GM12878 (cell line): ENCODE results near the gene GON4L. TPM values are rescaled to one million over a fixed set of nuclear protein-coding genes. Genes with fewer than 3 reads are reported as not detected.

Experiments
- ASH2L ChIP-seq: fragments of 300-600, 200-600 bp; sonication (generic); IDR thresholded peaks from 2 replicates; pipeline ENCODE4 v1.6.1; 2017; ENCODE audit warnings: low read depth, mild to moderate bottlenecking, borderline replicate concordance
- CBFB ChIP-seq: IDR thresholded peaks from 2 replicates; pipeline ENCODE4 v1.6.1; 2016; ENCODE audit warnings: antibody characterized with exemption, low read depth
- CBX3 ChIP-seq: fragments of 200-600 bp; sonication (generic); IDR thresholded peaks from 2 replicates; pipeline ENCODE4 v1.6.1; 2016; ENCODE audit warnings: low read depth, borderline replicate concordance
- CEBPB ChIP-seq, 2 experiments: fragments of 150-350 bp in 1 of 2; IDR thresholded peaks; 2 replicates each; pipeline ENCODE4 v1.6.1; 2012 to 2014; ENCODE audit warnings: low read depth in 2 of 2, low read length in 2 of 2, borderline replicate concordance in 1 of 2, inconsistent platforms in 1 of 2
- CHD4 ChIP-seq: fragments of 200-600 bp; sonication (generic); IDR thresholded peaks from 2 replicates; pipeline ENCODE4 v1.6.1; 2016; ENCODE audit warnings: mild to moderate bottlenecking
- CREM ChIP-seq: IDR thresholded peaks from 2 replicates; pipeline ENCODE4 v1.6.1; 2014; ENCODE audit warnings: antibody characterized with exemption, low read depth
- EED ChIP-seq: sonication (generic); IDR thresholded peaks from 2 replicates; pipeline ENCODE4 v1.6.1; 2016; ENCODE audit warnings: antibody characterized with exemption, low read depth
- EP300 ChIP-seq, 2 experiments: fragments of 150-350 bp in 1 of 2; IDR thresholded peaks; 2 replicates each; pipeline ENCODE4 v1.6.1; 2011 to 2012; ENCODE audit warnings: low read depth in 2 of 2, low read length in 2 of 2, borderline replicate concordance in 1 of 2, improper control_type of control experiment in 1 of 2, inconsistent platforms in 1 of 2; ENCODE audit not compliant: control insufficient read depth in 1 of 2
- FOXM1 ChIP-seq: IDR thresholded peaks from 2 replicates; pipeline ENCODE4 v1.6.1; 2012; ENCODE audit warnings: low read depth, mild to moderate bottlenecking, inconsistent platforms, low read length, moderate library complexity
- HCFC1 ChIP-seq: fragments of 150-350 bp; IDR thresholded peaks from 2 replicates; pipeline ENCODE4 v1.6.1; 2014; ENCODE audit warnings: low read length
- MTA2 ChIP-seq: fragments of 450-650 bp; IDR thresholded peaks from 2 replicates; pipeline ENCODE4 v1.6.1; 2016; ENCODE audit warnings: low read depth, mild to moderate bottlenecking, moderate library complexity
- MXI1 ChIP-seq: fragments of 150-350 bp; IDR thresholded peaks from 2 replicates; pipeline ENCODE4 v1.6.1; 2011; ENCODE audit warnings: low read depth, mild to moderate bottlenecking, inconsistent platforms, low read length, improper control_type of control experiment
- PAX8 ChIP-seq: fragments of 450-650 bp; IDR thresholded peaks from 2 replicates; pipeline ENCODE4 v1.6.1; 2017; ENCODE audit warnings: mild to moderate bottlenecking, moderate library complexity
- RAD51 ChIP-seq: fragments of 450-650 bp; IDR thresholded peaks from 2 replicates; pipeline ENCODE4 v1.6.1; 2016; ENCODE audit warnings: moderate library complexity, mild to moderate bottlenecking, inconsistent platforms
- SREBF1 ChIP-seq: IDR thresholded peaks from 2 replicates; pipeline ENCODE4 v1.6.1; 2012; ENCODE audit warnings: mild to moderate bottlenecking, low read length
- STAT1 ChIP-seq: fragments of 450-650 bp; conservative IDR thresholded peaks from 2 replicates; pipeline ENCODE4 v1.6.1; 2014; ENCODE audit warnings: antibody characterized with exemption, mild to moderate bottlenecking
- TBL1XR1 ChIP-seq: IDR thresholded peaks from 2 replicates; pipeline ENCODE4 v1.6.1; 2012; ENCODE audit warnings: low read depth, low read length, improper control_type of control experiment
- ZNF384 ChIP-seq: IDR thresholded peaks from 2 replicates; pipeline ENCODE4 v1.6.1; 2012; ENCODE audit warnings: low read depth, mild to moderate bottlenecking, low read length, improper control_type of control experiment, borderline replicate concordance
- polyA plus RNA-seq, 11 experiments: library from polyadenylated mRNA; depleted of rRNA in 4 of 11; unstranded in 6 of 11; stranded (reverse) in 5 of 11; fragments of >200 nt; fragmentation: Nextera tagmentation in 4 of 11; fragmentation: Illumina TruSeq in 1 of 11; extraction: Ambion mirVana in 4 of 11; extraction: Trizol in 1 of 11; gene quantifications; 1 replicate in 1 of 11; 2 replicates in 10 of 11; pipeline versions ENCODE4 v1.2.1 to v1.2.3, GENCODE V29; 2011 to 2016; ENCODE audit warnings: inconsistent platforms in 2 of 11, missing spikeins in 2 of 11, low read depth in 1 of 11
- total RNA-seq, 4 experiments: library from RNA; depleted of rRNA in 3 of 4; stranded (reverse); fragments of >200 nt in 3 of 4; fragmentation: Illumina TruSeq in 1 of 4; extraction: Trizol in 1 of 4; gene quantifications; 2 replicates each; pipeline versions ENCODE4 v1.2.1 to v1.2.3, GENCODE V29; 2013 to 2021
- TF ChIP-seq, protein P1 (sequence below): fragments of 150-350 bp; IDR thresholded peaks from 2 replicates; pipeline ENCODE4 v1.6.1; 2016; ENCODE audit warnings: low read depth, low read length
- TF ChIP-seq, protein P2 (sequence below): IDR thresholded peaks from 2 replicates; pipeline ENCODE4 v1.6.1; 2011; ENCODE audit warnings: low read depth, mild to moderate bottlenecking, low read length, moderate library complexity, borderline replicate concordance; ENCODE audit errors: extremely low read depth
- TF ChIP-seq, protein P3 (sequence below): fragments of 450-650 bp; IDR thresholded peaks from 2 replicates; pipeline ENCODE4 v1.6.1; 2016; ENCODE audit warnings: mild to moderate bottlenecking
- TF ChIP-seq, protein P4 (sequence below): fragments of 450-650 bp; formaldehyde crosslinking; IDR thresholded peaks from 2 replicates; pipeline ENCODE4 v1.5.0; 2022; ENCODE audit warnings: mild to moderate bottlenecking, missing genetic modification characterization

GON4L gene
- total and polyA plus RNA-seq, 10 of the 15 experiments (the other 5 are each of a cell fraction or from before 2014, with no cell fraction given) = 17.7 to 40.7 (median 28.0) TPM

DNA sequence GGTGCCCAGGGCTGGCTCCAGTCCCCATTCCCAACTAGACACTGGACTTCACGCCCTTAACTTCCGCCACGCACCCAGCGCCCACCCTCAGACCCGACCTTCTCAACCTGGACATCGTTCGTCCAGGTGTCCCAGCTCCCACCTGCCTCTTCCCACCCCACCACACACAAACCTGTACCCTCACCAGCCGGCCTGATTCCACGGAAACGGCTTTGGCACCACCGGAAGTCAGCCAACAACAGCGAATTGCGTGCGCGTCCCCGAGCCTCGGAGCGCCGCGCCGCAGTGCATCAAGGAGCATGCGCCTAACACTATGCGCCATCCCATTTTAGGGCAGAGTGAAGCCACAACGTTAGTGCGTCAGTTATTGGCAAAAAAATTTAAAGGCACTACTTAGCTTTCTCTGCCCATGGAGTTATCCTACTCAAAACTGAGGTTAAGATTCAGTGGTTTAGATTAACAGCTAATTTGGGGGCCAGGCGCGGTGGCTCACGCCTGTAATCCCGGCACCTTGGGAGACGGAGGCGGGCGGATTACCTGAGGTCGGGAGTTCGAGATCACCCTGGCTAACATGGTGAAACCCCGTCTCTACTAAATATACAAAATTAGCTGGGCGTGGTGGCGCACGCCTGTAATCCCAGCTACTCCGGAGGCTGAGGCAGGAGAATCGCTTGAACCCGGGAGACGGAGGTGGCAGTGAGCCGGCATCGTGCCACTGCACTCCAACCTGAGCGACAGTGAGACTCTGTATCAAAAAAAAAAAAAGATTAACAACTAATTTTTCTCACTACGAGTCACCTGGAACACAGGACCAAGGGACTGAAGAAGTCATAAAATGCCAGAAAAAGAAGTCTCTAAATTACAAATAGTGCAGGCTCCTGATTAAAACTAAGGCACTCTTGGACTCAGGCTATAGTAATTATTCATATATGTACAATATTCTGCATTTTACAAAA lies at the start of gene GON4L (continued):
- TF ChIP-seq, protein P1, sequence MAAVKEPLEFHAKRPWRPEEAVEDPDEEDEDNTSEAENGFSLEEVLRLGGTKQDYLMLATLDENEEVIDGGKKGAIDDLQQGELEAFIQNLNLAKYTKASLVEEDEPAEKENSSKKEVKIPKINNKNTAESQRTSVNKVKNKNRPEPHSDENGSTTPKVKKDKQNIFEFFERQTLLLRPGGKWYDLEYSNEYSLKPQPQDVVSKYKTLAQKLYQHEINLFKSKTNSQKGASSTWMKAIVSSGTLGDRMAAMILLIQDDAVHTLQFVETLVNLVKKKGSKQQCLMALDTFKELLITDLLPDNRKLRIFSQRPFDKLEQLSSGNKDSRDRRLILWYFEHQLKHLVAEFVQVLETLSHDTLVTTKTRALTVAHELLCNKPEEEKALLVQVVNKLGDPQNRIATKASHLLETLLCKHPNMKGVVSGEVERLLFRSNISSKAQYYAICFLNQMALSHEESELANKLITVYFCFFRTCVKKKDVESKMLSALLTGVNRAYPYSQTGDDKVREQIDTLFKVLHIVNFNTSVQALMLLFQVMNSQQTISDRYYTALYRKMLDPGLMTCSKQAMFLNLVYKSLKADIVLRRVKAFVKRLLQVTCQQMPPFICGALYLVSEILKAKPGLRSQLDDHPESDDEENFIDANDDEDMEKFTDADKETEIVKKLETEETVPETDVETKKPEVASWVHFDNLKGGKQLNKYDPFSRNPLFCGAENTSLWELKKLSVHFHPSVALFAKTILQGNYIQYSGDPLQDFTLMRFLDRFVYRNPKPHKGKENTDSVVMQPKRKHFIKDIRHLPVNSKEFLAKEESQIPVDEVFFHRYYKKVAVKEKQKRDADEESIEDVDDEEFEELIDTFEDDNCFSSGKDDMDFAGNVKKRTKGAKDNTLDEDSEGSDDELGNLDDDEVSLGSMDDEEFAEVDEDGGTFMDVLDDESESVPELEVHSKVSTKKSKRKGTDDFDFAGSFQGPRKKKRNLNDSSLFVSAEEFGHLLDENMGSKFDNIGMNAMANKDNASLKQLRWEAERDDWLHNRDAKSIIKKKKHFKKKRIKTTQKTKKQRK = no peak
- TF ChIP-seq PAX8 (no peak), TBL1XR1 (0 out of 2 replicates have a peak, but pooled peaks have one; percentile 26), RAD51 (no peak), EED (0 out of 2 replicates have a peak, but pooled peaks have one; percentile 19), CREM (peak; percentile 87), CBX3 (no peak), ZNF384 (peak; percentile 11; the same call in 1 of the 2 replicates), STAT1 (no peak), FOXM1 (no peak), CHD4 (no peak), SREBF1 (no peak), CEBPB (IDR thresholded peaks at IDR 0.05; ENCODE audit: borderline replicate concordance in 1 of 2, low read depth in 2 of 2, low read length in 2 of 2) (no peak), ASH2L (no peak), CBFB (peak; percentile 41; the same call in 1 of the 2 replicates), MXI1 (peak; percentile 85), MTA2 (peak; percentile 29; the same call in 1 of the 2 replicates), HCFC1 (peak; percentile 81), EP300 (IDR thresholded peaks at IDR 0.05; ENCODE audit: borderline replicate concordance in 1 of 2, control insufficient read depth in 1 of 2, low read depth in 2 of 2, low read length in 2 of 2) (no peak)
- TF ChIP-seq, protein P2, sequence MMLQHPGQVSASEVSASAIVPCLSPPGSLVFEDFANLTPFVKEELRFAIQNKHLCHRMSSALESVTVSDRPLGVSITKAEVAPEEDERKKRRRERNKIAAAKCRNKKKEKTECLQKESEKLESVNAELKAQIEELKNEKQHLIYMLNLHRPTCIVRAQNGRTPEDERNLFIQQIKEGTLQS = no peak
- TF ChIP-seq, protein P3, sequence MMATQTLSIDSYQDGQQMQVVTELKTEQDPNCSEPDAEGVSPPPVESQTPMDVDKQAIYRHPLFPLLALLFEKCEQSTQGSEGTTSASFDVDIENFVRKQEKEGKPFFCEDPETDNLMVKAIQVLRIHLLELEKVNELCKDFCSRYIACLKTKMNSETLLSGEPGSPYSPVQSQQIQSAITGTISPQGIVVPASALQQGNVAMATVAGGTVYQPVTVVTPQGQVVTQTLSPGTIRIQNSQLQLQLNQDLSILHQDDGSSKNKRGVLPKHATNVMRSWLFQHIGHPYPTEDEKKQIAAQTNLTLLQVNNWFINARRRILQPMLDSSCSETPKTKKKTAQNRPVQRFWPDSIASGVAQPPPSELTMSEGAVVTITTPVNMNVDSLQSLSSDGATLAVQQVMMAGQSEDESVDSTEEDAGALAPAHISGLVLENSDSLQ = 0 out of 2 replicates have a peak, but pooled peaks have one; percentile 8
- TF ChIP-seq, protein P4, sequence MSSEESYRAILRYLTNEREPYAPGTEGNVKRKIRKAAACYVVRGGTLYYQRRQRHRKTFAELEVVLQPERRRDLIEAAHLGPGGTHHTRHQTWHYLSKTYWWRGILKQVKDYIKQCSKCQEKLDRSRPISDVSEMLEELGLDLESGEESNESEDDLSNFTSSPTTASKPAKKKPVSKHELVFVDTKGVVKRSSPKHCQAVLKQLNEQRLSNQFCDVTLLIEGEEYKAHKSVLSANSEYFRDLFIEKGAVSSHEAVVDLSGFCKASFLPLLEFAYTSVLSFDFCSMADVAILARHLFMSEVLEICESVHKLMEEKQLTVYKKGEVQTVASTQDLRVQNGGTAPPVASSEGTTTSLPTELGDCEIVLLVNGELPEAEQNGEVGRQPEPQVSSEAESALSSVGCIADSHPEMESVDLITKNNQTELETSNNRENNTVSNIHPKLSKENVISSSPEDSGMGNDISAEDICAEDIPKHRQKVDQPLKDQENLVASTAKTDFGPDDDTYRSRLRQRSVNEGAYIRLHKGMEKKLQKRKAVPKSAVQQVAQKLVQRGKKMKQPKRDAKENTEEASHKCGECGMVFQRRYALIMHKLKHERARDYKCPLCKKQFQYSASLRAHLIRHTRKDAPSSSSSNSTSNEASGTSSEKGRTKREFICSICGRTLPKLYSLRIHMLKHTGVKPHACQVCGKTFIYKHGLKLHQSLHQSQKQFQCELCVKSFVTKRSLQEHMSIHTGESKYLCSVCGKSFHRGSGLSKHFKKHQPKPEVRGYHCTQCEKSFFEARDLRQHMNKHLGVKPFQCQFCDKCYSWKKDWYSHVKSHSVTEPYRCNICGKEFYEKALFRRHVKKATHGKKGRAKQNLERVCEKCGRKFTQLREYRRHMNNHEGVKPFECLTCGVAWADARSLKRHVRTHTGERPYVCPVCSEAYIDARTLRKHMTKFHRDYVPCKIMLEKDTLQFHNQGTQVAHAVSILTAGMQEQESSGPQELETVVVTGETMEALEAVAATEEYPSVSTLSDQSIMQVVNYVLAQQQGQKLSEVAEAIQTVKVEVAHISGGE = no peak
